Activated CD4-positive, alpha-beta T cell treated with anti-CD3 and anti-CD28 coated beads, Interleukin-2, amount 50 U/mL, for 16 hours (primary cell): Measurements from ENCODE around the gene SPOCK1.
"Not testable (repeated sequence)": the region's sequence is repeated elsewhere in the genome, so short reads cannot be mapped to it uniquely, and the experiment has no call there.

Experiments used
- DNase-seq: peaks from one replicate; pipeline ENCODE4 v3.0.0-alpha.2; 2020

SPOCK1 gene

DNA sequence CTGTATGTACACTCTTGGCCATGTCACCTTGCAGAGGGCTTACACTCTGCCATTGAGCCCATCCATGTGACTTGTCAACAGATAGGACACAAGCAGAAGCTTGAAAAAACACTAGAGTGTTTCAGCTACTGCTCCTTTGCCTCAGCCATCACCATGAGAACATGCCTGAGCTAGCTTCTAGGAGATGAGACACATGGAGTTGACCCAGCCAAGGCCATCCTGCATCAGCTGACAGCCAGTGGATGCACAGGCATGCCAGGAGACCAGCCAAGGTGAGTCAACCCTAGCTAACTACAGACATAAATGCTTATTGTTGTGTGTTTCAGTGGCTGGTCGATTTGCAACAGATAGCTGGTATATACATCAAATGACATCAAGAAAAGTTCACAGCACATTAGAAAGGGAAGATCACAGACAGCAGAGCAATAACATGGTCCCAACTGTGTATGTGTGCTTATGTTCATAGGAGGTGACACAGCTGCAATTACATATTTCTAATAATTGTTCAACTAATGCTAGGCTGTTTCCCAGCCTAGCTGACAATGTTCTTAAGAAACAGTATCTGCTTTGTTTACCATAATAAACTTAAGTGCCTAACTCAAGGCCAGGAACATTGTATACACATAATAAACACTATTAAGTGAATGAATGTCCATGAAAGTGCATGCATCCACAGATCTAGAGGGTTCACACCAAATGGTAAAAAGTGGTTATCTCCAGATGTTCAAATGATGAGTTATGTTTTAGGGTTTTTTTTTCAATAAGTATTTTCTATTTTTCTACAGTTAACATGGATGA is 105.7 kb downstream of the SPOCK1 start:
- DNase-seq = no peak

DNA sequence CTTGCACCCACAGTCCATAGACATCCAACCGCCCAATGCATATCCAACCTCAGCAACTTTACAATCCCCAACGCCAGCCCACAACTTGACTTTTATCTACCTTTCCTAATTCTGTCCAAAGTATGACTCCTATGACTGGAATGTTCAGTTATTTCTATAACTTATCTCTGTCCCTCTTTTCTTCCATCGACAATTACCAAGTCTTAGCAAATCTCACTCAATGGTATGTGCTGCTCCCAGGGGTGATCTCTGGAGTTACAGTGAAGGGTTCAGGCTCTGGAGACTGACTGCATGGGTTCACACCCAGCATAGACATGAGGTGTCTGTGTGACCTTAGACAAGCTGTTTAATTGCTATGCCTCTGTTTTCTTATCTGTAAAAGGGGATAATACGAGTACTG is 106.9 kb downstream of the SPOCK1 start:
- DNase-seq = no peak

DNA sequence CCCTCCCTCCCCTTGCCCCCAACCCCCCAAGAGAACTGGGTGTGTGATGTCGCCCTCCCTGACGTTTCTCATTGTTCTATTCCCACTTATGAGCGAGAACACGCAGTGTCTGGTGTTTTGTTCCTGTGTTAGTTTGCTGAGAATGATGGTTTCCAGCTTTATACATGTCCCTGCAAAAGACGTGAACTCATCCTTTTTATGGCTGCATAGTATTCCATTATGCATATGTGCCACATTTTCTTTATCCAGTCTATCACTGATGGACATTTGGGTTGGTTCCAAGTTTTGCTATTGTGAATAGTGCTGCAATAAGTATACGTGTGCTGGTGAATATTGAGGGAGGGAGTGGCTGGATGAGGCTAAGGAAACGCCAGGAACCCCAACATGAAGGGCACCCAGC is 108.1 kb downstream of the SPOCK1 start:
- not testable (repeated sequence) for DNase-seq

DNA sequence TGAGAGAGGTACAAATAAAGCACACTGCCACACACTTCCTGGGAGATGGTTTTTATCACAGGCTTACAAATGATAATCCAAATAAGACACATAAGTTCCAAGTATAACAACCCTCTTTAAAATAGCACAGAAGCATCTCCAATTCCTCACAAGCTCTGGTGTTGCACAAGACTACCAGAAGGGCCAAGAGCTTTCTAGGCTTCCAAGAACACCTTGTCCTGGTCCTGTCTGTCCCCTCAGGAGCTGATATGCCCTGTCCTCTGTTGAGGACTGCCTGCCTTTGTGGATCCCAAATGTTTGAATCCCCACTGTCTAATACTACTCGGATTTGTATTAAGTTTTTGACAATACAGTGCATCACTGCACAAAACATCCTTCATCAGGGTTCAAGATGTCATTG is 110.1 kb downstream of the SPOCK1 start:
- no peak for DNase-seq

DNA sequence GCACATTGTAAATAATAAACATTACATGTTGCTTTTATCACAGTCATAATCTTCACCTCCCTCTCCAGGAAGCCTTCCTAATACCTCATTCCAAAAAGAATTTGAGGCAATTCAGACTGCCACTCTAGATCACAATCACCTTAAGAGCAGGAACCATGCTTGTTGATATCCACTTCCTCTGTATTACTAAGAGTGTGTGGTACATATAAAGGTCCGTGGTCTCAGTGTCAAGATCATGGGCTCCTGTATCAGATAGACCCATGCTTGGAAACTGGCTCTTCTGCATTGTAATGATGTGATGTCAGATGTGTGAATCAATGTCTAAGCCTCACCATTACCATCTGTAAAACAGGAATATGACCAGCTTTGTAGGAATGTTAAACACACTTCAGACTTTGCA is 114.1 kb downstream of the SPOCK1 start:
- no peak for DNase-seq

DNA sequence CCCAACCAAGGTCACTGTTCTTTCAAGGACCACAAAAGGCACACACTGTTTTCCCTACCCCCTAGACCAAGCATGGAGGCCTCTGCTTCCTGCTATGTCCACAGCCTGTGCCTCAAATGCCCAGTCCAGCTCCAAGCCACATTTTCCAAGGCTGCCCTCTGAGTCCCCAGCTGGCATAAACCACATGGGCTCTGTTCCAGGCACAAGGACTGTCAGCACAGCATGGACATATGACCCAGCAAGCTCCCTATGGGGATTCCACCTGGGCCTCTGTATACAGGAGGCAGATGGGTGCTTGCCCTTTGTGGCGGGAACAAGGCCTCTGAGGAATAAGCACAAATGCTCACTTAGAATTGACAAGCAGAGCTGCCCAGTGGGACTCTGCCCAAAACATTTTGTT is 115.2 kb downstream of the SPOCK1 start:
- DNase-seq = no peak

DNA sequence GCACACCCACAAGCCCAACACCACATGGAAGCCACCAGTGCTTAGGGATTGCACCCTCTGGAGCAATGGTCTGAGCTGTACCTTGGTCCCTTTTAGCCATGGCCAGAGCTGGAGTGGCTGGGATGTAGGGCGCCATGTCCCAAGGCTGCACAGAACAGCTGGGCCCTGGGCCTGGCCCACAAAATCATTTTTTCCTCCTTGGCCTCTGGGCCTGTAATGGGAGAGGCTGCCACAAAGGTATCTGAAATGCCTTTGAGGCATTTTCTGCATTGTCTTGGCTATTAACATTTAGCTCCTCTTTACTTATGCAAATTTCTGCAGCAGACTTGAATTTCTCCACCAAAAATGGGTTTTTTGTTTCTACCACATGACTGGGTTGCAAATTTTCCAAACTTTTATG is 117.6 kb downstream of the SPOCK1 start:
- DNase-seq = no peak

DNA sequence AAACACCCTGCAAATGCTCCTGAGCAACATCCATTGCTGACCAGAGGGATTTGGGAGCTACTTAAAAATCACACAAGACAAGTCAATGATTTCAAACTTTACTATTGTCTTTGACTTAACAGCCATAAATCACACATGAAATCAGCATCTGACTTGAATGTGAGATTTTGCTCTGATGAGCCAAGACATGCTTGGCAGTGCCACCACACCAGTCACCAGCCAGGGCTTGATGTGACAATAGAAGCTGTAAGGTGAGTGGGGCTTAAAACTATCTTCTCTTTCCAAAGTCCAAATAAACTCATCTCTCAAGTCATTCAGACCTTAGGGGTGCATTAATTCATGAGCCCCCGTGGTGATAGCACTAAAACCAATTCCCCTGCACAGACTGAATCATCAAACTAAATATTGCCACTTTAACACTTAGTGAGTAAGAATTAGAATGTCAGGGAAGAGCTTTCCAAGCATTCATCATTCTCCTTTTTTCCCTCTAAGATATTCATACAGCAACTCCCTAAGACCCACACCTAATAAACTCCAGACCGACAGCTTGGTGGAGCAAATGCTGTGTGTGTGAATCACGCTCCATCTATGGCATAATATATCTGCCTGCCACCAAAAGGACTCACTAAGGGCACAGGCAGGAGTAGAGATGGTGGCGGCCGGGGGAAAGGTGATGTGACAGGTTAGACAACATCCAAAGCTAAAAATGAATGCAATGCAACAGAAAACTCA is 119.4 kb downstream of the SPOCK1 start:
- no peak for DNase-seq

DNA sequence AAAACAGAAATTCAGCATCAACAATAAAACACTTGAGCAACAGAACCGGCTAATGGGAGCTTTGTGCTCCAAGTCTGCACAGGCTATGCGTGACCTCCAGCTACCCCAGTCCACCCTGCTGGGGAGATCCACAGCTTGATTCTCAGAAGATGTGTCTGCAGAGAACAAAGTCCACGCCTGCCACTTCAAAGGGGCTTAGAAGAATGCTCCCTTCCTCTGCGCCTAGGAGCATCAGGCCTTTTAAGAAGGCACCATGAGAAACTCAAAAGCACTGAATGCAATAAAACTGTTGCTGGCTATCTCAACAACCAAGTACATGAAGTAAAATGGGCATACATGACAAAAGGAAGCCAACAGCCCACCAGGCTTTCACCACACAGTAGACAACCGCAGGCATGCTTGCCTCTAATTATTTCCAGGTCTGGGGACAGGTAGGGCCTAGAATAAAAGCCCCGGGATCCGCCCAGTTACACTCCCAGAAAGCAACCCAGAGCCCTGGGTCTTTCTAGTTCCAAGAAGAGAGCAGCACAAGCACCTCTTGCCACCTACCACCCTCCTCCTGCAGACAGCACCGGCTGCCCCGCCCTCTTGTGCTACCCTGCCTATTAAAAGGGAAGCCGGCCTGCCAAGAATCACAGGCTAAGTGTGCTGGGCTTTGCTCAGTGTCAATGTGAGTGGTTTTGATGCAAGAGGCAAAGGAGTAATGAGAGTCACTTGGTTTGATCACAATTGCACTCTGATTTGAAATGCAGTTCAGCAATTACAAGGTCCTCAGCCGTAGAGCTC is 123.2 kb downstream of the SPOCK1 start:
- no peak for DNase-seq

DNA sequence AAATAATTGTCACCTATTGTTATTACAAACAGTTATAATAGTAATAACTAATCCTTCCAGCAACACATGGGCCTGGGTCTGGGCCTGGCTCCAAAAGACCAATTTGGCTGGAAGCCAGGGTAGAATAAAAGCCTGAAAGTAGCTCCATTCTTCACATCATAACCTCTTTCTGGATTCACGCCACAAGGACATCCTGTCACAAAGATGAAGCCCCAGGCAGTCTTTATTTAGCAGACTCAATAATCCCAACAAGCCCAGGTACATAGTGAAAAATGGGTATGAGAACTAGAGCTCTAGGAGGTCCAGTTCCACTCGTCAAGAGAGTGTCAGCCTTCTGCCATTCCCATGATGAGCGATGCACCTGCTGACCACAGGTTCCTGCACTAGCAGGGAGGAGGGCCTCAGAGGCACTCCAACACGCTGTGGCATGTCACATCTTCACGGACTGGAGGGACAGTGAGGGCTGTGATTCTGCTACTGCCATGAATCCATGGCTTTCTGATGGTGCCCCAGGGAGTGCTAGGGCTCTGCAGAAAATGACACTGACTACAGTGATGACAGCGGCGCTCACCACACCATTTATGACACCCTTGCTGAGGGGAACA is 124.9 kb downstream of the SPOCK1 start:
- DNase-seq = no peak

DNA sequence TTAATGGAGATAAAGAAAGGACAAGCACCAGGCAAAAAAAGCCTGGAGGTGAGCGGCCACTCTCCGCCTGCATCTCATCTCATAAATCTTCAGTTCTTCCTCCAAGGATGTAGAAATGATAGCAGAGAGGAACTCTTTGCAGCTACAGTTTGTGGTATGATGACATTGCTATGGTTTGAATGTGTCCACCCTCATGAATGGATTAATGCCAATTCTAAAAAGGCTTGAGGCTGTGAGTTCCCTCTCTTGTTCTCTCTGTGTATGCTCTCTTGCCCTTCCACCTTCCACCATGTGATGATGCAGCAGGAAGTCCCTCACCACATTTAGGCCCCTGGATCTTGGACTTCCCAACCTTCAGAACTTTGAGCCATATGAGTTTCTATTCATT is 126.4 kb downstream of the SPOCK1 start:
- DNase-seq = no peak

DNA sequence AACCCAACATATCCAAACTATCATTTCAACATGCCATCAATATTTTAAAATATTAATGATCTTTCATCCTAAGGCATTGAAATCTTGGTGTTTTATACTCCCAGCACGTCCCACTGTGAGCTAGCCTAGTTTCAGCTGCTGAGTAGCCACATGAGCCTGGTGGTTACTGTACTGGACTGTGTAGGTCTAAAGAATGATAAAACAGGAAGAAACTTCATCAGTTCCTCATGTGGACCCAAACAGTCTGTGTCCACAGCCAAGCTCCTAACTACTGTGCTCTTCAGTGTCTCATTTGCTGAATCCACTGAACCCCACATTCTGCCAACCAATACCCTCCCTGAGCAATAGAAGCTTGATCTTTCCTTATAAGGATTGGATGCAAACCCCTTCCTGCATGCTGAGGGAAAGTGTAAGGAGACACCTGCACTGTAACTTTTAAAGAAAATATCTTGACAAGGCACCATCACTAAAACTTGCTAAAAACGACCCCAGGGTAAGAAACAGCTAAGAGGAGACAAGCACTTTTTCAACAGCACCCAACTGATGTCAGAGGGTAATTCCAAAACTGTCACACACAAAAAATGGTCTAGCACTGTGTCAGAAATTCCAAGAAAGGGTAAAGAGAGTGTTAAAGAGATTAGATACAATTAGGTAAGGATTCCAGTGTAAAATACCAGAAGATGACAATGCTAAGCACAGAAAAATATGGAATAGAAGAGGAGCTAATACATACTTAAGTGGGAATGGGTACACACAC is 126.9 kb downstream of the SPOCK1 start:
- no peak for DNase-seq

DNA sequence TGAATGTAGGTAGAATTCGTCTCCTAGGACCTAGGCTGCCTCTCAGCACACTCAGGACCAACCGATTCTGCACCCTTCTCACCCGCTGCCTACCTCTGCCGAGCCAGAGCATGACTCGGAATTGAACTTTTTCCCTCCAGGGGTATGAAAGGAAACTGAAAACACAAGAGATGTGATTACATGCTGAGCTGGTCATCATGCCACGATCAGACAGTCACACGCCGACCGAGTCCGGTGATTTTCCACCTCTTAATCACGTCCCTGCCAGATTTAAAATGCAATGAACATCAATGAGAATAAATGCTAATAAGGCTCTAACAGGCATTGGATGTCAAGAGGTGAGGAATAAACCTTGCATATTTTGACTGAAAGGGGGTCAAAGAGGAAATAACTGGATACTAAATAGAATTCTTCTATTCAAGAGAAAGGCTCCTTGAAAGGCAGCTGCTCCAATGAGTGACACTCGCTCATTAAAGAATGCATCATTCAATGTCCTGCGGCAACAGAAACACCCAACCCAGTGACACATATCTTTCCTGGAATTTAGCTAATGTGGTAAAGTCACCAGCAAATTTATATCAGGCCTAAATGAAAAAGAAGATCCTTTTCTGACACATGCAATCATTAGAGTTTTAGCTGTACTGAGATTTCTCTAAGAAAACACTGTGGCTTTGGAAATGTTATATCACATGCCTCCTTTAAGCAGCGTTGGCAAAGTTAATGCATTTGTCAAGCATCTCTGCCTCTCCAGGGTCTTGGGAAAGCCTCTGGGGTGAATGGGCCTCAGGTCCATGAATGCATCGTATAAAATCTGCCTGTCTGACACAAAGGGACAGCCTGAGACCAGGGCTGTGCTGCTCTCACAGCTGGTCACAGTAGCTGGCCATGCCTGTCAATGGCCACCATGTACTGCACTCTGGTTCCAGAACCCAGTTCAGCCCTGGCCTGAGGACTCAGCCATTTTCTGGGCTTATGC is 128.7 kb downstream of the SPOCK1 start:
- no peak for DNase-seq

DNA sequence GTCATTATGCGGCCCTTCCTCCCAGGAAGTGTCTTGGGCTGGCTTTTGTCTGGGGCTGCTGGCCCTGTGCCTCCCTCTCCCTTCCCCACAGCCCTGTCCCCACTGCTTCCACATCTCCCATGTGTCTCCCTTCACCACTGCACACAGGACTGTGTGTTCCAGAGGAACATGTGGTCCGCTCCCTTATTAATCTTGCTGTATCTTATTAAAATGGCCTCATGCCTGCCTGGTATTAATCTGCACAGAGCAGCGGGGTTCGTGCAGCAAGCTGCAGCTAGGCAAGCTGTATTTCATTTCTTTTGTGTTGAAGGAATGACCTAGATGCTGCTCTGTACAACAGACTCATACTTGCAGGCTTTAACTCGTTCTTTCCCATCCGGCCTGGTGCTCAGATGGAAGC is 130.5 kb downstream of the SPOCK1 start:
- no peak for DNase-seq

DNA sequence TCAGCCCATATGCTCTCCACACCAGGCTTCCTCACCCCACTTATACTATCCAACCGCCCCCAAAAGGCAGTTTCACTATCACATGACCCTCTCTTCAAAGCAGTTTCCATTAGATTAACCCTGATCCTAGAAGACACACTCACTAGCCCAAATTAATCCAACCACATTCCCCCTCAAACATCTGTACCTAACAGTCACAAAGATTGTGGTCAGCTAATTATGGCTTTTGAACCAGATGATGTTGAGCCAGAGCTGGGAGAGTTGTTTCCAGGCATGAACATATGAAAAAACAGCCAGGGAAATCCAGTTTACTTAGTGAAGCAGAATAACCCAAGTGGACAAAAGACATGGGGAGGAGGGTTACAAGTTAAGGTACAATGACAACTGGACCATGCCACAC is 131.2 kb downstream of the SPOCK1 start:
- no peak for DNase-seq

DNA sequence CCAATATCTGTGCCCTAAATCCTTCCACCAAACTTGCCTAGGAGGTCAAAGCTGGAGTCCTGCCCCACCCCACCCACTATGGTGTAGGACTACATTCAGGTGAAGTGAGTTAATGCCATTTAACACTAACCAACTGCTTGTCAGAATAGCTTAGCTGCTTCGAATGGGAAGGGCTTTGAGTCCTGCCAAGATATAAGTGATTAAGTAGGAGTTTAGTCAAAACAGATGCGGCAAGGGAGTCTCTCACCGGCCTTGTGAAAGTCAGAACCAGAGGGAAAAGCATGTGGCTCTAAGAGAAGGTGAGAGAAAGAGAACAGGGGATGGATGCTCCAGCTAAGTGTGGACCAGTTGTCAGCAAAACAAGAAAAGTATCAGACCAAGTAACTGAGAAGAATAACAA is 132.6 kb downstream of the SPOCK1 start:
- no peak for DNase-seq

DNA sequence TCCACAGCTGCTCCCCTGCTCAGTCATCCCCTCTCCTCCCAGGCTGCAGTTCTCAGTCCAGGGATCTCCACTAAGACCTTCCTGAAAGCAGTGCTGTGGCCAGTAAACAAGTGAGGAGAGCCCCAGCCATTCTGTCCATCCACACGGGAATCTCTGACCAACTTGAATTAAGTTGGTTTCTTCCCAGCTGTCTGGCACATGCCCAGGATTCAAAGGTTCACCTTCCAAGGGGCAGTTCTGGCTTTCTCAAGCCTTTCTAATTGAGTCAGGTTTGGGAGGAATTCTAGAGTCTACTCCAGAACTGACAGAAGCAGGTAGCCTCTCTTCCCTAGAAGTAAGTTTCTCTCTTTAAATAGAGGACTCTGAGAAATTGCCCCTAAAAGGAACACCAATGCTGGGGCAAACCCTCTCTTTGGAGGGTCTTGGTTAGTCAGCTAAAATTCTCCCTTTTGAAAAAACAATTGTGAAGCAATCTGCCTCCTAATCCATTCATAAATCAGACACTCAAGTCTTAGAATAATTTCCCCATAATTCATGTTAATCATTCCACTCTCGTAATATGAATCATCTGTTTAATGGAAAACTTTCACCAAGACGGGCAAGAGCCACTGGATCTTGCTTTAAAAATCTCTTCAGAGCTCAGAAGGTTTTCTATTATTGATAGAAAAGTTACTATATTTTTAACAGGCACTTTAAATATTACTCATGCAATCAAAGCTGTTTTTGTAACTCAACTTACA is 133.8 kb downstream of the SPOCK1 start:
- DNase-seq = no peak

DNA sequence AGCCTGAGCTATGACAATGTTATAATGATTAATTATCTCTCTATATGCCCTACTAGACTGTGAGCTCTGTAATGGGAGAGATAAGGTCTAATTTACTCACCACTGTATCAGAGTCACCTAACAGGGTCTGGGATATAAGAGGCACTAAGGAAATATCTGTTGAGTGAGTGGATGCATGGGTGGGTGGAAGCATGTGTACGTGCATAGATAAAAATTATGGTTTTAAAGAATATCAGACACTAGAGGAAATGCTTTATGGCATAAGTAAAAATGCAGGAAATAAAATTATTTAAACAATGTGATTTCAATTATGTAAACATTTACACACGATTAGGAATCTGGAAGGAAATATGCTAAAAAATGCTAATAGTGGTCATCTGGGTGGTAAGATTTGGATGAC is 137.8 kb downstream of the SPOCK1 start:
- no peak for DNase-seq

DNA sequence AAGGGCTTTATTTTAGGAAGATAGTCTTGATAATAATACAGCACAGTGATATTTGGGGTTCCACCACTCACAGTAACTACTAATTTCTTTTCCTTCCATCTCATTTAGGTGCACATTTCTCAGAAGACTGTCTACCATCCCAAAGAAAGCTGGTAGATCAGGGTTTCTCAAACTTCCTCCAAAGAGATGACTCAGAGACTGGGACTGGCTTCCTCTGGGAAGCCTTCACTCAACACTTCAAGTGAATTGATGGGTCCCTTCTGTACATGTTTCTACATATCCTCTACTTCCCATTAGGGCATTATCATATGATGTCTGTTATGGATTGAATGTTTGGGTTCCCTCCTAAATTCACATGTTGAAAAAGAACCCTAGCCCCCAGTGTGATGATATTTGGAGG is 138.5 kb downstream of the SPOCK1 start:
- no peak for DNase-seq

DNA sequence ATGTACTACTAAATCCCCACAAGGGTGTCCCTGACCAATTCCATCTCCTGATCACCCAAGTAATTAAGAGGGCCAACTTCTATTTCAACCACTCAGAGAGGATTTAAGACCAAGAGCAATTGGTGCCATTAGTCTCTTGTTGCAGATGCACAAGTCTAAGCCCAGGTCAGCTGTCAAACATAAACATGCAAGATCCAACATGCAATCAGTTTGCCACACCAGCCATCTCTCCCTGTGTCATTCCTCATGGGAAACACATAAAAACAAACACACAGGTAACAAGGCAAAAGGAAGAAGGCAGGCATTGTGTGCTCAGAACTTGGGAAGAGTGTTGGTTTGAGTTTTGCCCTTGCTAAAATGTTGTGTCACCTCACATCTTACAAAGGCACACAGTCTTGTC is 139.2 kb downstream of the SPOCK1 start:
- no peak for DNase-seq

DNA sequence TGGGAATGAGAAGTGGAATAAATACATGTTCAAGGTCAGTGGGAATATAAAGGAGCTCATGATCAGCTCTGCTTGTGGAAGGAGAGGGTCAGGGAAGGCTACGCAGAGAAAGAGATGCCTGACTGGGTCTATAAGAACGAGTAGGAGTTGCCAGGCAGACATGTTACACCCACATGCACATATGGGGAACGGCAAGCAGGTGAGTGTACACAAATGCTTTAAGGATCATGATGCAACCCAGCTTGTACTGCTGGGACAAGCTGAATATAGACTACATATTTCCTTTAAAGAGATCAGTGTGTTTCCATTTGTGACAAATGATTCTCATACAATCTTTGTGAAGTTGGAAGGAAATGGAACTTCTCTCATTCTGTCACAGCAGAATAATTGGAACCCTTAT is 141.7 kb downstream of the SPOCK1 start:
- DNase-seq = no peak
